Measurements from ENCODE around the gene TANGO6.
"Not testable (repeated sequence)": the region's sequence is repeated elsewhere in the genome, so short reads cannot be mapped to it uniquely, and the experiment has no call there.

TANGO6 gene

GRCh38 chr16:69057400-69058378, 214.4 kb downstream of the TANGO6 start:
- no peak overlapping the region for H3K4me3 ChIP-seq (ENCODE audit: low read length)
- DNase-seq (ENCODE audit: low read depth) = peak; percentile 95
- no peak for TF ChIP-seq CTCF (IDR thresholded peaks at IDR 0.05; ENCODE audit: insufficient read depth, low read depth, low read length, missing control alignments)

- not testable (repeated sequence) for H3K4me3 ChIP-seq (ENCODE audit: low read length); DNase-seq (ENCODE audit: low read depth)
These were observed 220.2 kb downstream of the TANGO6 start for GRCh38 chr16:69063491-69063890.

GRCh38 chr16:69064124-69064763, 220.9 kb downstream of the TANGO6 start:
- H3K4me3 ChIP-seq (ENCODE audit: low read length) = no peak overlapping the region
- TF ChIP-seq CTCF (IDR thresholded peaks at IDR 0.05; ENCODE audit: insufficient read depth, low read depth, low read length, missing control alignments) = no peak
- peak; percentile 69 for DNase-seq (ENCODE audit: low read depth)

- DNase-seq (ENCODE audit: low read depth) = no peak
- no peak overlapping the region for H3K4me3 ChIP-seq (ENCODE audit: low read length)
- TF ChIP-seq CTCF (IDR thresholded peaks at IDR 0.05; ENCODE audit: insufficient read depth, low read depth, low read length, missing control alignments) = no peak
These were observed 221.5 kb downstream of the TANGO6 start for GRCh38 chr16:69064764-69065313.

GRCh38 chr16:69069504-69069903, 226.2 kb downstream of the TANGO6 start:
- no peak for DNase-seq (ENCODE audit: low read depth)
- TF ChIP-seq CTCF (IDR thresholded peaks at IDR 0.05; ENCODE audit: insufficient read depth, low read depth, low read length, missing control alignments) = no peak
- H3K4me3 ChIP-seq (ENCODE audit: low read length) = no peak overlapping the region

- TF ChIP-seq CTCF (IDR thresholded peaks at IDR 0.05; ENCODE audit: insufficient read depth, low read depth, low read length, missing control alignments) = no peak
- H3K4me3 ChIP-seq (ENCODE audit: low read length) = no peak overlapping the region
- DNase-seq (ENCODE audit: low read depth) = no peak
These were observed 227.7 kb downstream of the TANGO6 start for GRCh38 chr16:69071036-69071435.

- no peak overlapping the region for H3K4me3 ChIP-seq (ENCODE audit: low read length)
- TF ChIP-seq CTCF (IDR thresholded peaks at IDR 0.05; ENCODE audit: insufficient read depth, low read depth, low read length, missing control alignments) = no peak
- no peak for DNase-seq (ENCODE audit: low read depth)
These were observed 229.3 kb downstream of the TANGO6 start for GRCh38 chr16:69072640-69072974.

All from epithelial cell of esophagus (primary cell).